Thyroid gland (tissue), 4 donors: ENCODE results near the gene TMC2. TPM values are rescaled to one million over a fixed set of nuclear protein-coding genes. Genes with fewer than 3 reads are reported as not detected.

Source experiments
- DNase-seq, 2 donors: peaks; one replicate each; pipeline ENCODE4 v3.0.0-alpha.2; 2019
- H3K27ac ChIP-seq, 3 donors: fragments of 200-600 bp; sonication (generic); 1 replicate in 2 of 3; 2 replicates in 1 of 3; pipeline ENCODE4 v1.5.1; 2016 to 2019; ENCODE audit warnings: mild to moderate bottlenecking in 1 of 3, moderate library complexity in 1 of 3
- H3K27me3 ChIP-seq: fragments of 200-600 bp; sonication (generic); one replicate; pipeline ENCODE4 v1.5.1; 2019
- H3K36me3 ChIP-seq, 2 donors: fragments of 200-600 bp; sonication (generic); one replicate each; pipeline ENCODE4 v1.5.1; 2016 to 2019
- H3K4me1 ChIP-seq, 2 donors: fragments of 200-600 bp; sonication (generic); one replicate each; pipeline ENCODE4 v1.5.1; 2017 to 2019
- H3K4me3 ChIP-seq, 3 donors: fragments of 200-600 bp; sonication (generic); replicated peaks in 1 of 3; 1 replicate in 2 of 3; 2 replicates in 1 of 3; pipeline ENCODE4 v1.5.1; 2016; ENCODE audit warnings: mild to moderate bottlenecking in 1 of 3
- H3K9me3 ChIP-seq: fragments of 200-600 bp; sonication (generic); one replicate; pipeline ENCODE4 v1.5.1; 2017
- CTCF ChIP-seq, 6 experiments: fragments of 200-600 bp in 3 of 6; fragments of 450-650 bp in 3 of 6; sonication (generic) in 3 of 6; IDR thresholded peaks; one replicate each; pipeline ENCODE4 v1.5.1; 2016 to 2019; ENCODE audit warnings: antibody characterized with exemption in 6 of 6, mild to moderate bottlenecking in 2 of 6, inconsistent platforms in 1 of 6, moderate library complexity in 1 of 6
- POLR2A ChIP-seq, 2 donors: fragments of 450-650 bp; IDR thresholded peaks; one replicate each; pipeline ENCODE4 v1.6.1; 2017; ENCODE audit warnings: antibody characterized with exemption in 2 of 2, mild to moderate bottlenecking in 2 of 2, moderate library complexity in 1 of 2
- WGBS, 2 donors: methylation state at CpG; one replicate each; pipeline ENCODE4 v1.1.5; 2017; 5-methylcytosine and 5-hydroxymethylcytosine counted together
- intact Hi-C: fragments of 100-400 bp; cut with DNase I; formaldehyde crosslinking; loops from one replicate; pipeline ENCODE4 v1.15.1; 2023
- total RNA-seq, 4 donors: library from RNA; depleted of rRNA; stranded (reverse); fragments of >200 nt; gene quantifications; one replicate each; pipeline ENCODE4 v1.2.3, GENCODE V29; 2016

TMC2 gene
- total RNA-seq, 4 donors from 2014 or later = 0.11 TPM; not detected in 3

DNA sequence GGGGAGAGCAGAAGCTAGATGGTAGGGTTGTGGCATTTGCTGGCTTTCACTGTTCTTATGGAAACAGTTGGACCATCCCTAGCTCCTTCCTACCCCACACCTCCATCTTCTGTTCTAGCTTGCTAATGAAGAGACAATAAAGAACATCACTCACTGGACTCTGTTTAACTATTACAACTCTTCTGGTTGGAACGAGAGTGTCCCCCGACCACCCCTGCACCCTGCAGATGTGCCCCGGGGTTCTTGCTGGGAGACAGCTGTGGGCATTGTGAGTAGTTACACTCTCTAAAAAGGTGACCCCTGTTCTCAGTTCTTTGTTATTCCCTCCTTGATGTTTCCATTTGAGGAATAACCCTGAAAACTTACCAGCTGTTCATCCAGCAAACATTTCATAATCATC lies 75.7 kb downstream of the TMC2 start:
- Histone ChIP-seq H3K27me3 (no peaks in the 10 kb centered on the region), H3K9me3 (no peaks in the 10 kb centered on the region), H3K27ac (no peak overlapping the region), H3K4me3 (no peak overlapping the region), H3K4me1 (no peaks in the 10 kb centered on the region), H3K36me3 (no peaks in the 10 kb centered on the region)
- no peak for TF ChIP-seq CTCF (IDR thresholded peaks at IDR 0.05)
- WGBS, 2 donors = 90 to 98% methylated on average over 3 of the region's 3 CpGs
- DNase-seq = no peak
- intact Hi-C loops = no loop called here

- 72 to 77% methylated on average over 9 of the region's 9 CpGs for WGBS, 2 donors
- DNase-seq = no peak
- Histone ChIP-seq H3K27me3 (no peaks in the 10 kb centered on the region), H3K4me3 (no peak overlapping the region), H3K36me3 (no peaks in the 10 kb centered on the region), H3K4me1 (no peaks in the 10 kb centered on the region), H3K27ac (no peak overlapping the region), H3K9me3 (no peaks in the 10 kb centered on the region)
- TF ChIP-seq CTCF (IDR thresholded peaks at IDR 0.05) = no peak
- TF ChIP-seq POLR2A (IDR thresholded peaks at IDR 0.05) = no peak
- intact Hi-C loops = no loop called here
These were observed 80.3 kb downstream of the TMC2 start for GRCh38 chr20:2616634-2617033.

DNA sequence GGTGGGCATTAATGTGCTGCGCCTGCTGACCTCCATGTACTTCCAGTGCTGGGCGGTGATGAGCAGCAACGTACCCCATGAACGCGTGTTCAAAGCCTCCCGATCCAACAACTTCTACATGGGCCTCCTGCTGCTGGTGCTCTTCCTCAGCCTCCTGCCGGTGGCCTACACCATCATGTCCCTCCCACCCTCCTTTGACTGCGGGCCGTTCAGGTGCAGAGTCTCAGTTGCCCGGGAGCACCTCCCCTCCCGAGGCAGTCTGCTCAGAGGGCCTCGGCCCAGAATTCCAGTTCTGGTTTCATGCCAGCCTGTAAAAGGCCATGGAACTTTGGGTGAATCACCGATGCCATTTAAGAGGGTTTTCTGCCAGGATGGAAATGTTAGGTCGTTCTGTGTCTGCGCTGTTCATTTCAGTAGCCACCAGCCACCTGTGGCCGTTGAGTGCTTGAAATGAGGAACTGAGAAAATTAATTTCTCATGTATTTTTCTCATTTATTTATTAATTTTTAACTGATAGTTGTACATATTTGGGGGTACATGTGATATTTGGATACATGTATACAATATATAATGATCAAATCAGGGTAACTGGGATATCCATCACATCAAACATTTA lies 80.8 kb downstream of the TMC2 start:
- no peaks in the 10 kb centered on the region for H3K4me1 ChIP-seq
- H3K27ac ChIP-seq = no peak overlapping the region
- WGBS, 2 donors = 77 to 94% methylated on average over 16 of the region's 16 CpGs
- no peak overlapping the region for H3K4me3 ChIP-seq
- no peaks in the 10 kb centered on the region for H3K27me3 ChIP-seq
- no peaks in the 10 kb centered on the region for H3K9me3 ChIP-seq
- no peak for DNase-seq
- TF ChIP-seq CTCF (IDR thresholded peaks at IDR 0.05) (no peak), POLR2A (IDR thresholded peaks at IDR 0.05) (no peak)
- intact Hi-C loops = no loop called here
- H3K36me3 ChIP-seq = no peaks in the 10 kb centered on the region

DNA sequence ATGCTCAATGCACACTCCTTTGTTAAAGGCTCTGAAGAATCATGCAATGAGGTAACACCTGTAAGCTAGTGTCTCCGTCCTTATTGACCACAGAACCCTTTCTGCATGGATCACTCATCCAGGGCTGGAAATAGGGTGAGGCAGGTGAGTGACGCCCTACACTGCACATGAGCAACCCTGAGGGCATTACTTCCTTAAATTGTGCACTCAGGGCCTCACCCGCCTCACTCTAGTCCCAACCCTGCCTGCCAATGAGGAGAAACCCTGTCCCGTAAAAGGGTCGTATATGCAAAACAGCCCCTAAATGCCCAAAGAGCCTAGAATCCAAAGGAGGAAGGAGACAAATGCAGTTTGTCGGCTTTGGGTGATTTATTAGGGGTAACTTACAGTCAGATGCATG lies 82.4 kb downstream of the TMC2 start:
- Histone ChIP-seq H3K4me3 (no peak overlapping the region), H3K27me3 (no peaks in the 10 kb centered on the region), H3K36me3 (no peaks in the 10 kb centered on the region), H3K4me1 (no peaks in the 10 kb centered on the region), H3K27ac (no peak overlapping the region), H3K9me3 (no peaks in the 10 kb centered on the region)
- intact Hi-C loops = no loop called here
- 82 to 90% methylated on average over 6 of the region's 6 CpGs for WGBS, 2 donors
- no peak for DNase-seq
- TF ChIP-seq POLR2A (IDR thresholded peaks at IDR 0.05) = no peak
- no peak for TF ChIP-seq CTCF (IDR thresholded peaks at IDR 0.05)

DNA sequence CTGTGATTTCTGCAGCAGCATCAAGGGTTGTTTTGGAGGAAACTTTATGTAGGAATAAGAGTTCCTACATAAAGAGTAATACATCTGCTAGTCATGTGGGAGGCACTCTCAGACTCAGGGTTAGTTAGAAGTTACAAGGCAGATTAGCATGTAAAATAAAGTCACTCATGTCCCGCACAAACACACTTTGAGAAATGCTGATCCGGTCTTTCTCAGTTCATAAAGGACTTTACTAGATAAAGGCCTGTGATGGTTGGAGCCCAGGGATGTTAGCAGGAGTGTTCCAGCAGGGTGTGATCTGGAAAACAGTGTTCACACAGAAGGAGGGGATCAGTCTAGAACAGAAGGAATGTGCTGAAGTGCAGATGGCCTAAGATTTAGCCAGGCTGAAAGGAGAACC lies 83.0 kb downstream of the TMC2 start:
- H3K4me1 ChIP-seq = no peaks in the 10 kb centered on the region
- no peaks in the 10 kb centered on the region for H3K27me3 ChIP-seq
- TF ChIP-seq POLR2A (IDR thresholded peaks at IDR 0.05) (no peak), CTCF (IDR thresholded peaks at IDR 0.05) (no peak)
- WGBS, 2 donors = 48 to 71% methylated on average over 2 of the region's 2 CpGs
- no peak for DNase-seq
- H3K36me3 ChIP-seq = no peaks in the 10 kb centered on the region
- no peak overlapping the region for H3K4me3 ChIP-seq
- H3K9me3 ChIP-seq = no peaks in the 10 kb centered on the region
- no peak overlapping the region for H3K27ac ChIP-seq
- intact Hi-C loops = no loop called here
